SK-N-SH (cell line): ENCODE measurements around the gene ZNF639. TPM values are rescaled to one million over a fixed set of nuclear protein-coding genes. Genes with fewer than 3 reads are reported as not detected.

Experiments
- CTCF ChIA-PET: fragments of 300-600, 350-600 bp; formaldehyde crosslinking; extraction: SDS; loops from one replicate; lab custom pipeline; 2021; lab: Yijun Ruan, JAX
- POLR2A ChIA-PET: fragments of 350-600 bp; sonication (Branson Sonifier 250); formaldehyde crosslinking; extraction: SDS; loops from one replicate; lab custom pipeline; 2020; ENCODE audit warnings: antibody characterized with exemption, inconsistent platforms; lab: Yijun Ruan, JAX
- DNase-seq: peaks from one replicate; pipeline ENCODE4 v3.0.0; 2012
- H2AFZ ChIP-seq: fragments of 200-600 bp; sonication (generic); 2 replicates; pipeline ENCODE4 v1.8.1; 2016; ENCODE audit warnings: antibody characterized with exemption, mild to moderate bottlenecking, low read depth
- H3F3A ChIP-seq: fragments of 200-600 bp; sonication (generic); replicated peaks from 2 replicates; pipeline ENCODE3; 2016; ENCODE audit warnings: antibody characterized with exemption, mild to moderate bottlenecking; ENCODE audit not compliant: insufficient read depth
- H3K27ac ChIP-seq, 2 experiments: fragments of 200-500 bp in 1 of 2; fragments of 200-600 bp in 1 of 2; sonication (Bioruptor generic) in 1 of 2; sonication (generic), shearing (Covaris generic) in 1 of 2; 2 replicates each; pipeline versions ENCODE4 v1.5.1 to v1.6.1; 2014 to 2016; ENCODE audit warnings: low read depth in 2 of 2, inconsistent platforms in 1 of 2, low read length in 1 of 2, mild to moderate bottlenecking in 1 of 2, mixed read lengths in 1 of 2
- H3K27me3 ChIP-seq: fragments of 200-600 bp; sonication (generic), shearing (Covaris generic); 2 replicates; pipeline ENCODE4 v1.6.1; 2016; ENCODE audit warnings: mixed run types; ENCODE audit not compliant: insufficient read depth
- H3K36me3 ChIP-seq, 2 experiments: fragments of 200-500 bp in 1 of 2; fragments of 200-600 bp in 1 of 2; sonication (Bioruptor generic) in 1 of 2; sonication (generic) in 1 of 2; replicated peaks in 1 of 2; 2 replicates each; pipeline versions ENCODE3 to v1.5.1; 2014 to 2016; ENCODE audit warnings: low read length in 1 of 2, mild to moderate bottlenecking in 1 of 2; ENCODE audit not compliant: insufficient read depth in 2 of 2, control insufficient read depth in 1 of 2
- H3K4me1 ChIP-seq, 2 experiments: fragments of 200-500 bp in 1 of 2; fragments of 200-600 bp in 1 of 2; sonication (Bioruptor generic) in 1 of 2; sonication (generic), shearing (Covaris generic) in 1 of 2; 2 replicates each; pipeline versions ENCODE4 v1.5.1 to v1.6.1; 2014 to 2016; ENCODE audit warnings: low read depth in 1 of 2, low read length in 1 of 2, mixed run types in 1 of 2; ENCODE audit not compliant: insufficient read depth in 2 of 2, control insufficient read depth in 1 of 2
- H3K4me2 ChIP-seq: fragments of 200-600 bp; sonication (generic), shearing (Covaris generic); 2 replicates; pipeline ENCODE4 v1.6.1; 2017; ENCODE audit warnings: mixed run types
- H3K4me3 ChIP-seq, 2 experiments: fragments of 200-500 bp in 1 of 2; fragments of 200-600 bp in 1 of 2; sonication (Bioruptor generic) in 1 of 2; sonication (generic), shearing (Covaris generic) in 1 of 2; 2 replicates each; pipeline versions ENCODE4 v1.5.1 to v1.8.1; 2014 to 2016; ENCODE audit warnings: low read depth in 2 of 2, inconsistent platforms in 1 of 2, low read length in 1 of 2, mild to moderate bottlenecking in 1 of 2, mixed read lengths in 1 of 2, moderate library complexity in 1 of 2
- H3K79me2 ChIP-seq: fragments of 200-600 bp; sonication (generic); 2 replicates; pipeline ENCODE4 v1.8.1; 2017; ENCODE audit warnings: mild to moderate bottlenecking; ENCODE audit not compliant: insufficient read depth
- H3K9ac ChIP-seq: fragments of 200-600 bp; sonication (generic); 2 replicates; pipeline ENCODE4 v1.6.1; 2017; ENCODE audit warnings: mixed run types
- H3K9me2 ChIP-seq: fragments of 200-600 bp; sonication (generic); 2 replicates; pipeline ENCODE4 v1.6.1; 2017; ENCODE audit warnings: mixed run types
- H3K9me3 ChIP-seq: fragments of 200-600 bp; sonication (generic); 2 replicates; pipeline ENCODE4 v1.6.1; 2017; ENCODE audit warnings: mixed run types, mild to moderate bottlenecking, moderate library complexity
- H4K20me1 ChIP-seq: fragments of 200-600 bp; sonication (generic); 2 replicates; pipeline ENCODE4 v1.6.1; 2017; ENCODE audit warnings: mild to moderate bottlenecking, mixed run types; ENCODE audit not compliant: insufficient read depth
- CTCF ChIP-seq: fragments of 200-600 bp; sonication (generic); IDR thresholded peaks from 2 replicates; pipeline ENCODE4 v1.6.1; 2017; ENCODE audit warnings: antibody characterized with exemption, mild to moderate bottlenecking, moderate library complexity
- FOSL2 ChIP-seq: IDR thresholded peaks from 2 replicates; pipeline ENCODE4 v1.4.0; 2012; ENCODE audit warnings: low read depth, mild to moderate bottlenecking, moderate library complexity, borderline replicate concordance
- FOXM1 ChIP-seq: IDR thresholded peaks from 2 replicates; pipeline ENCODE4 v1.4.0; 2012; ENCODE audit warnings: low read depth, mild to moderate bottlenecking
- MXI1 ChIP-seq: IDR thresholded peaks from 2 replicates; pipeline ENCODE4 v1.6.1; 2012; ENCODE audit warnings: mild to moderate bottlenecking, low read depth, low read length, improper control_type of control experiment
- POLR2AphosphoS5 ChIP-seq: IDR thresholded peaks from 2 replicates; pipeline ENCODE4 v1.6.1; 2012; ENCODE audit warnings: low read depth, low read length
- RAD21 ChIP-seq: IDR thresholded peaks from 2 replicates; pipeline ENCODE4 v1.6.1; 2012; ENCODE audit warnings: mild to moderate bottlenecking, low read length
- REST ChIP-seq: IDR thresholded peaks from 2 replicates; pipeline ENCODE4 v1.6.1; 2012; ENCODE audit warnings: mild to moderate bottlenecking, low read depth, low read length, moderate library complexity
- RXRA ChIP-seq: IDR thresholded peaks from 2 replicates; pipeline ENCODE4 v1.4.0; 2012; ENCODE audit warnings: low read depth, mild to moderate bottlenecking, borderline replicate concordance
- SIN3A ChIP-seq: IDR thresholded peaks from 2 replicates; pipeline ENCODE4 v1.6.1; 2012; ENCODE audit warnings: low read depth, mild to moderate bottlenecking, low read length, moderate library complexity, borderline replicate concordance
- SMC3 ChIP-seq: IDR thresholded peaks from 2 replicates; pipeline ENCODE4 v1.6.1; 2012; ENCODE audit warnings: low read depth, low read length, improper control_type of control experiment
- TAF1 ChIP-seq: IDR thresholded peaks from 2 replicates; pipeline ENCODE4 v1.6.1; 2012; ENCODE audit warnings: low read depth, mild to moderate bottlenecking, low read length, moderate library complexity, borderline replicate concordance
- USF1 ChIP-seq: IDR thresholded peaks from 2 replicates; pipeline ENCODE4 v1.4.0; 2012; ENCODE audit warnings: low read depth, borderline replicate concordance
- YY1 ChIP-seq: IDR thresholded peaks from 2 replicates; pipeline ENCODE4 v1.4.0; 2012; ENCODE audit warnings: low read depth, mild to moderate bottlenecking
- WGBS: methylation state at CpG from one replicate; pipeline ENCODE4 v1.1.6; 2017; ENCODE audit warnings: low lambda C conversion rate; 5-methylcytosine and 5-hydroxymethylcytosine counted together
- polyA plus RNA-seq, 3 experiments: library from polyadenylated mRNA; depleted of rRNA; stranded (reverse); fragments of >200 nt; gene quantifications; 2 replicates each; pipeline ENCODE4 v1.2.3, GENCODE V29; 2012

The ZNF639 gene
- polyA plus RNA-seq, 1 of the 3 experiments (the other 2 are of a cell fraction) = 9.6 TPM

- no peaks in the 10 kb centered on the region for H3K9me2 ChIP-seq
- H3K4me1 ChIP-seq = peaks cover 0 to 6% of the 10 kb centered on the region in 2 experiments; a peak in 2 of 4 replicates
- WGBS = 59% methylated on average over 10 of the region's 10 CpGs
- H3F3A ChIP-seq = peaks cover 4% of the 10 kb centered on the region
- peaks cover 37% of the 10 kb centered on the region for H3K79me2 ChIP-seq
- H3K9me3 ChIP-seq = no peaks in the 10 kb centered on the region
- TF ChIP-seq RAD21 = peak; percentile 70
- peak; percentile 23; the same call in 1 of the 2 replicates for TF ChIP-seq SMC3
- TF ChIP-seq TAF1 = no peak
- no peak for TF ChIP-seq FOXM1
- peak; percentile 69 for TF ChIP-seq CTCF
- POLR2A ChIA-PET = no interaction called here
- peak overlapping the region; percentile 92; the same call in 1 of the 2 replicates for H3K9ac ChIP-seq
- H3K27ac ChIP-seq = peak overlapping the region; percentile 81 to 89; a peak in 3 of 4 replicates
- H3K4me2 ChIP-seq = peak overlapping the region; percentile 70
- H3K4me3 ChIP-seq = peak overlapping the region; percentile 77 to 97
- CTCF ChIA-PET = interaction anchor here (0.8 to 7.8 kb wide), 26 partner anchors 12 to 336 kb away, joined by 3 to 71 read pairs (median 5); no protein-coding TSS in a partner anchor
- peaks cover 25% of the 10 kb centered on the region for H4K20me1 ChIP-seq
- no peaks in the 10 kb centered on the region for H3K27me3 ChIP-seq
- no peaks in the 10 kb centered on the region for H3K36me3 ChIP-seq
- DNase-seq = peak; percentile 56
- peak overlapping the region; percentile 97 for H2AFZ ChIP-seq
These were observed 1.1 kb upstream of the ZNF639 start for GRCh38 chr3:179321668-179322285.

GRCh38 chr3:179323197-179324110 lies 623 bp downstream of the ZNF639 start:
- H4K20me1 ChIP-seq = peaks cover 34% of the 10 kb centered on the region
- ChIA-PET POLR2A (interaction anchor here (0.7 to 1.2 kb wide), 3 partner anchors 22 to 128 kb away, joined by 3 to 4 read pairs (median 3); partner anchors contain the start of gene MFN1), CTCF (interaction anchor here (0.6 to 3.0 kb wide), 8 partner anchors 11 to 255 kb away, joined by 3 to 20 read pairs (median 3); no protein-coding TSS in a partner anchor)
- H3K4me3 ChIP-seq = peak overlapping the region; percentile 77 to 97
- H3K9ac ChIP-seq = peak overlapping the region; percentile 92
- H3K9me3 ChIP-seq = no peaks in the 10 kb centered on the region
- no peaks in the 10 kb centered on the region for H3K27me3 ChIP-seq
- H3K4me1 ChIP-seq = peaks cover 0 to 6% of the 10 kb centered on the region in 2 experiments; a peak in 2 of 4 replicates
- H3K79me2 ChIP-seq = peaks cover 53% of the 10 kb centered on the region
- H3F3A ChIP-seq = peaks cover 4% of the 10 kb centered on the region
- H3K27ac ChIP-seq = peak overlapping the region; percentile 81 to 89
- under 1% methylated on average over 27 of the region's 81 CpGs for WGBS
- TF ChIP-seq TAF1 (0 out of 2 replicates have a peak, but pooled peaks have one; percentile 7), CTCF (0 out of 2 replicates have a peak, but pooled peaks have one; percentile 12), POLR2AphosphoS5 (no peak), REST (no peak), SIN3A (peak; percentile 74; the same call in 1 of the 2 replicates), MXI1 (peak; percentile 45; the same call in 1 of the 2 replicates), YY1 (0 out of 2 replicates have a peak, but pooled peaks have one; percentile 12), RXRA (no peak), FOSL2 (0 out of 2 replicates have a peak, but pooled peaks have one; percentile 5), USF1 (no peak)
- H3K4me2 ChIP-seq = peak overlapping the region; percentile 88
- H3K36me3 ChIP-seq = peaks cover 11 to 14% of the 10 kb centered on the region in 2 experiments
- H3K9me2 ChIP-seq = no peaks in the 10 kb centered on the region
- peak; percentile 86 for DNase-seq
- peak overlapping the region; percentile 46; the same call in 1 of the 2 replicates for H2AFZ ChIP-seq
